ENCODE data around the gene DENND2D. TPM values are rescaled to one million over a fixed set of nuclear protein-coding genes. Genes with fewer than 3 reads are reported as not detected.

DENND2D gene
- polyA plus RNA-seq, 1 donor (not counting 4 experiments of a cell fraction or from before 2014, with no cell fraction given): 7.8 TPM

- Histone ChIP-seq H3K27ac (ENCODE audit: control insufficient read depth, insufficient read depth, low read length) (no peak overlapping the region), H3K4me1 (ENCODE audit: control insufficient read depth, extremely low read depth, insufficient read depth, low read length) (peaks cover 6% of the 10 kb centered on the region), H2AFZ (ENCODE audit: control insufficient read depth, low read length) (no peak overlapping the region), H3K36me3 (ENCODE audit: control insufficient read depth in 2 of 2, extremely low read depth in 1 of 2, insufficient read depth in 2 of 2, low read length in 2 of 2) (peaks cover 3 to 23% of the 10 kb centered on the region in 2 experiments), H3K9ac (ENCODE audit: control insufficient read depth, extremely low read depth, insufficient read depth, low read length) (no peak overlapping the region), H3K27me3 (ENCODE audit: control insufficient read depth, extremely low read depth, insufficient read depth, low read length) (no peaks in the 10 kb centered on the region), H4K20me1 (ENCODE audit: control insufficient read depth, extremely low read depth, insufficient read depth, low read length) (no peaks in the 10 kb centered on the region), H3K4me3 (ENCODE audit: control insufficient read depth in 2 of 3, extremely low read depth in 1 of 3, insufficient read depth in 2 of 3, low read depth in 1 of 3, low read length in 3 of 3) (no peak overlapping the region), H3K9me1 (ENCODE audit: control insufficient read depth, extremely low read depth, insufficient read depth, low read length) (no peaks in the 10 kb centered on the region), H3K9me3 (ENCODE audit: control insufficient read depth, low read depth, low read length) (no peaks in the 10 kb centered on the region), H3K79me2 (ENCODE audit: control insufficient read depth, insufficient read depth, low read length) (no peaks in the 10 kb centered on the region), H3K4me2 (ENCODE audit: control insufficient read depth, extremely low read depth, insufficient read depth, low read depth, low read length) (no peak overlapping the region)
- FAIRE-seq (no peak), DNase-seq (ENCODE audit: low read depth, low spot score) (no peak)
- TF ChIP-seq, protein P1, sequence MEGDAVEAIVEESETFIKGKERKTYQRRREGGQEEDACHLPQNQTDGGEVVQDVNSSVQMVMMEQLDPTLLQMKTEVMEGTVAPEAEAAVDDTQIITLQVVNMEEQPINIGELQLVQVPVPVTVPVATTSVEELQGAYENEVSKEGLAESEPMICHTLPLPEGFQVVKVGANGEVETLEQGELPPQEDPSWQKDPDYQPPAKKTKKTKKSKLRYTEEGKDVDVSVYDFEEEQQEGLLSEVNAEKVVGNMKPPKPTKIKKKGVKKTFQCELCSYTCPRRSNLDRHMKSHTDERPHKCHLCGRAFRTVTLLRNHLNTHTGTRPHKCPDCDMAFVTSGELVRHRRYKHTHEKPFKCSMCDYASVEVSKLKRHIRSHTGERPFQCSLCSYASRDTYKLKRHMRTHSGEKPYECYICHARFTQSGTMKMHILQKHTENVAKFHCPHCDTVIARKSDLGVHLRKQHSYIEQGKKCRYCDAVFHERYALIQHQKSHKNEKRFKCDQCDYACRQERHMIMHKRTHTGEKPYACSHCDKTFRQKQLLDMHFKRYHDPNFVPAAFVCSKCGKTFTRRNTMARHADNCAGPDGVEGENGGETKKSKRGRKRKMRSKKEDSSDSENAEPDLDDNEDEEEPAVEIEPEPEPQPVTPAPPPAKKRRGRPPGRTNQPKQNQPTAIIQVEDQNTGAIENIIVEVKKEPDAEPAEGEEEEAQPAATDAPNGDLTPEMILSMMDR (optimal IDR thresholded peaks at IDR 0.05 in 1 of 3, IDR thresholded peaks at IDR 0.05 in 1 of 3, conservative IDR thresholded peaks at IDR 0.05 in 1 of 3; ENCODE audit: extremely low read depth in 1 of 3, insufficient read depth in 2 of 3, low read length in 3 of 3): no peak
- TF ChIP-seq EZH2 (IDR thresholded peaks at IDR 0.05; ENCODE audit: low read length): no peak
- dilution Hi-C loops (cut with MboI; ENCODE audit: extremely low pct_ligation_motif_present, low sequenced_read_pairs): no loop called here
These were observed 18.4 kb downstream of the DENND2D start for GRCh38 chr1:111182052-111182451.

GRCh38 chr1:111179968-111180533 is 20.4 kb downstream of the DENND2D start:
- H3K27ac ChIP-seq (ENCODE audit: control insufficient read depth, insufficient read depth, low read length): no peak overlapping the region
- DNase-seq (ENCODE audit: low read depth, low spot score) (no peak), FAIRE-seq (no peak)
- H3K4me2 ChIP-seq (ENCODE audit: control insufficient read depth, extremely low read depth, insufficient read depth, low read depth, low read length): no peak overlapping the region
- no peaks in the 10 kb centered on the region for H3K9me1 ChIP-seq (ENCODE audit: control insufficient read depth, extremely low read depth, insufficient read depth, low read length)
- H3K79me2 ChIP-seq (ENCODE audit: control insufficient read depth, insufficient read depth, low read length): no peaks in the 10 kb centered on the region
- no peak overlapping the region for H3K4me3 ChIP-seq (ENCODE audit: control insufficient read depth in 2 of 3, extremely low read depth in 1 of 3, insufficient read depth in 2 of 3, low read depth in 1 of 3, low read length in 3 of 3)
- H2AFZ ChIP-seq (ENCODE audit: control insufficient read depth, low read length): no peak overlapping the region
- H3K36me3 ChIP-seq (ENCODE audit: control insufficient read depth in 2 of 2, extremely low read depth in 1 of 2, insufficient read depth in 2 of 2, low read length in 2 of 2): peaks cover 0 to 18% of the 10 kb centered on the region in 2 experiments
- dilution Hi-C loops (cut with MboI; ENCODE audit: extremely low pct_ligation_motif_present, low sequenced_read_pairs): no loop called here
- no peaks in the 10 kb centered on the region for H4K20me1 ChIP-seq (ENCODE audit: control insufficient read depth, extremely low read depth, insufficient read depth, low read length)
- TF ChIP-seq, protein P1 (optimal IDR thresholded peaks at IDR 0.05 in 1 of 3, IDR thresholded peaks at IDR 0.05 in 1 of 3, conservative IDR thresholded peaks at IDR 0.05 in 1 of 3; ENCODE audit: extremely low read depth in 1 of 3, insufficient read depth in 2 of 3, low read length in 3 of 3): no peak
- TF ChIP-seq EZH2 (IDR thresholded peaks at IDR 0.05; ENCODE audit: low read length): no peak
- H3K9ac ChIP-seq (ENCODE audit: control insufficient read depth, extremely low read depth, insufficient read depth, low read length): no peak overlapping the region
- H3K4me1 ChIP-seq (ENCODE audit: control insufficient read depth, extremely low read depth, insufficient read depth, low read length): peaks cover 6% of the 10 kb centered on the region
- no peaks in the 10 kb centered on the region for H3K27me3 ChIP-seq (ENCODE audit: control insufficient read depth, extremely low read depth, insufficient read depth, low read length)
- H3K9me3 ChIP-seq (ENCODE audit: control insufficient read depth, low read depth, low read length): no peaks in the 10 kb centered on the region
